Measurements from ENCODE around the gene ITPK1. TPM values are rescaled to one million over a fixed set of nuclear protein-coding genes. Genes with fewer than 3 reads are reported as not detected.

The ITPK1 gene
- total RNA-seq, 4 donors from 2014 or later: 64.8 to 235 (median 128) TPM

DNA sequence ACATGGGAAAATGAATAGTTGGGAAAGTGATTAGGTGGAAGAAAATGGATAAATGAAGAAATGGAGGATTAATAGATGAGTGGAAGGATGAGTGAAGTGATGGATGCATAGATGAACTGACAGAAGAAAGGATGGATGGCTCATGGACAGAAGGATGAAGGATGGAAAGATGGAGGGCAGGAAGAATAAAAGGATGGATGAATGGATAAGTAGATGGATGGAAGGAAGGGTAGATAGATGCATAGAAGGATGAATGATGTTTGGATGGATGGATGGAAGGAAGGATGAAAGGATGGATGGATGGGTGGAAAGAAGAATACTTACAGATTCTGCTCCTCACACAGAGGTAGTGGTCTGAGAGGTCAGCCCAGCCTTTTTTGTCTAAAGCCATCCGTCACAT is 228.6 kb downstream of the ITPK1 start:
- no peak overlapping the region for H3K27ac ChIP-seq
- H3K4me1 ChIP-seq: no peaks in the 10 kb centered on the region
- H3K4me3 ChIP-seq: no peak overlapping the region
- intact Hi-C loops (cut with DNase I; ENCODE audit: low total_unique reads): no loop called here
- DNase-seq: no peak
- in situ Hi-C loops (cut with MboI; ENCODE audit: low pct_ligation_motif_present in 1 of 4, low pct_unique_long_range_greater_than_20kb in 1 of 4, low sequenced_read_pairs in 3 of 4): no loop called here
- H3K36me3 ChIP-seq: no peaks in the 10 kb centered on the region
- H3K9me3 ChIP-seq: no peaks in the 10 kb centered on the region
- peaks cover 13% of the 10 kb centered on the region for H3K27me3 ChIP-seq
- WGBS, 2 donors (ENCODE audit: low coverage in 1 of 2): 83 to 87% methylated on average over 1 of the region's 1 CpG
- TF ChIP-seq, protein P1, sequence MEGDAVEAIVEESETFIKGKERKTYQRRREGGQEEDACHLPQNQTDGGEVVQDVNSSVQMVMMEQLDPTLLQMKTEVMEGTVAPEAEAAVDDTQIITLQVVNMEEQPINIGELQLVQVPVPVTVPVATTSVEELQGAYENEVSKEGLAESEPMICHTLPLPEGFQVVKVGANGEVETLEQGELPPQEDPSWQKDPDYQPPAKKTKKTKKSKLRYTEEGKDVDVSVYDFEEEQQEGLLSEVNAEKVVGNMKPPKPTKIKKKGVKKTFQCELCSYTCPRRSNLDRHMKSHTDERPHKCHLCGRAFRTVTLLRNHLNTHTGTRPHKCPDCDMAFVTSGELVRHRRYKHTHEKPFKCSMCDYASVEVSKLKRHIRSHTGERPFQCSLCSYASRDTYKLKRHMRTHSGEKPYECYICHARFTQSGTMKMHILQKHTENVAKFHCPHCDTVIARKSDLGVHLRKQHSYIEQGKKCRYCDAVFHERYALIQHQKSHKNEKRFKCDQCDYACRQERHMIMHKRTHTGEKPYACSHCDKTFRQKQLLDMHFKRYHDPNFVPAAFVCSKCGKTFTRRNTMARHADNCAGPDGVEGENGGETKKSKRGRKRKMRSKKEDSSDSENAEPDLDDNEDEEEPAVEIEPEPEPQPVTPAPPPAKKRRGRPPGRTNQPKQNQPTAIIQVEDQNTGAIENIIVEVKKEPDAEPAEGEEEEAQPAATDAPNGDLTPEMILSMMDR (IDR thresholded peaks at IDR 0.05): no peak
- TF ChIP-seq POLR2A (IDR thresholded peaks at IDR 0.05) (no peak), POLR2AphosphoS5 (IDR thresholded peaks at IDR 0.05) (no peak), EP300 (IDR thresholded peaks at IDR 0.05; ENCODE audit: low read depth) (no peak)

Other genes with a start within 250 kb of the ITPK1 start
- 100 to 1,000 TPM in 1 of 4 donors, 10 to 100 TPM in 2, 1 to 10 TPM in 1; 9.2 to 215 (median 40.7) TPM for gene CHGA, start 192.8 kb downstream of the ITPK1 start, total RNA-seq
- 10 to 100 TPM in 2 of 4 donors, 1 to 10 TPM in 2; 2.2 to 28.1 (median 12.3) TPM for gene MOAP1, start 69.0 kb upstream of the ITPK1 start, total RNA-seq
- 10 to 100 TPM in 1 of 4 donors, 1 to 10 TPM in 2, not detected in 1; 3.7 to 21.7 (median 9.1) TPM for gene LYSET, start 69.4 kb upstream of the ITPK1 start, total RNA-seq
- 10 to 100 TPM in 2 of 4 donors, 1 to 10 TPM in 2; 4.5 to 29.4 (median 13.6) TPM for gene GON7, start 91.1 kb upstream of the ITPK1 start, total RNA-seq
- gene UBR7, start 91.3 kb upstream of the ITPK1 start, total RNA-seq: 10 to 100 TPM; 19.1 to 76.4 (median 23.8) TPM
- 10 to 100 TPM; 37.4 to 53.1 (median 44.8) TPM for gene BTBD7, start 217.1 kb upstream of the ITPK1 start, total RNA-seq
- gene COX8C, start 231.3 kb upstream of the ITPK1 start, total RNA-seq: not detected

Measured in transverse colon (tissue), 4 donors.